Measurements from ENCODE around the gene ODAD2. TPM values are rescaled to one million over a fixed set of nuclear protein-coding genes. Genes with fewer than 3 reads are reported as not detected.

Gene ODAD2
- 1 to 10 TPM in 1 of 4 donors, under 1 TPM in 1, not detected in 2; 0.31 to 3.2 TPM for total RNA-seq

GRCh38 chr10:27998954-27999275 is at the start of gene ODAD2:
ODAD2 (minus strand) TSS chr10:27999079; CDS start chr10:27995142, 3,937 bp downstream.
- DNase-seq (ENCODE audit: low spot score) (no peak), ATAC-seq (ENCODE audit: low FRiP score) (peak; percentile 27)
- TF ChIP-seq CTCF (IDR thresholded peaks at IDR 0.05) = no peak

- no peak for TF ChIP-seq CTCF (IDR thresholded peaks at IDR 0.05)
- ATAC-seq (ENCODE audit: low FRiP score) = no peak
- DNase-seq (ENCODE audit: low spot score) = no peak
These were observed 48.2 kb upstream of the ODAD2 start for GRCh38 chr10:28047061-28047460.

- DNase-seq (ENCODE audit: low spot score) (no peak), ATAC-seq (ENCODE audit: low FRiP score) (no peak)
- no peak for TF ChIP-seq CTCF (IDR thresholded peaks at IDR 0.05)
These were observed 47.7 kb upstream of the ODAD2 start for GRCh38 chr10:28046579-28046978.

GRCh38 chr10:28043941-28044340 is 45.1 kb upstream of the ODAD2 start:
- ATAC-seq (ENCODE audit: low FRiP score) (no peak), DNase-seq (ENCODE audit: low spot score) (no peak)
- no peak for TF ChIP-seq CTCF (IDR thresholded peaks at IDR 0.05)

GRCh38 chr10:28036587-28036986 is 37.7 kb upstream of the ODAD2 start:
- DNase-seq (ENCODE audit: low spot score) = no peak

GRCh38 chr10:28020993-28021982 is 22.4 kb upstream of the ODAD2 start:
- DNase-seq (ENCODE audit: low spot score) = no peak
- ATAC-seq (ENCODE audit: low FRiP score) = no peak
- no peak for TF ChIP-seq CTCF (IDR thresholded peaks at IDR 0.05)

More at GRCh38 chr10:28036587-28036986, 37.7 kb upstream of the ODAD2 start:
- no peak for TF ChIP-seq CTCF (IDR thresholded peaks at IDR 0.05)
- ATAC-seq (ENCODE audit: low FRiP score) = no peak
